ENCODE results near the gene LRRC45. TPM values are rescaled to one million over a fixed set of nuclear protein-coding genes. Genes with fewer than 3 reads are reported as not detected.
A peak's percentile ranks its signal among the peaks of the same experiment; 100 is the strongest.

Gene LRRC45
- total RNA-seq, 1 donor from 2014 or later = 8.2 TPM

- H3K36me3 Mint-ChIP-seq (ENCODE audit: low read depth) = peaks cover 1% of the 10 kb centered on the region
- no peak overlapping the region for H3K27ac Mint-ChIP-seq (ENCODE audit: unreplicated experiment)
- H3K4me1 Mint-ChIP-seq (ENCODE audit: low read depth) = peaks cover 17% of the 10 kb centered on the region
Measured at GRCh38 chr17:82052638-82053059, 29.5 kb downstream of the LRRC45 start.

GRCh38 chr17:82053130-82053529, 30.0 kb downstream of the LRRC45 start:
- Mint-ChIP-seq H3K36me3 (ENCODE audit: low read depth) (peaks cover 1% of the 10 kb centered on the region), H3K4me3 (ENCODE audit: unreplicated experiment) (peak overlapping the region; percentile 86), H3K27me3 (ENCODE audit: low read depth) (no peaks in the 10 kb centered on the region), H3K9me3 (ENCODE audit: low read depth) (no peaks in the 10 kb centered on the region), H3K27ac (ENCODE audit: unreplicated experiment) (no peak overlapping the region), H3K4me1 (ENCODE audit: low read depth) (peaks cover 17% of the 10 kb centered on the region)
- TF ChIP-seq CTCF (IDR thresholded peaks at IDR 0.05) = no peak
- no peak for DNase-seq (ENCODE audit: low spot score)

More at GRCh38 chr17:82052638-82053059, 29.5 kb downstream of the LRRC45 start:
- Mint-ChIP-seq H3K4me3 (ENCODE audit: unreplicated experiment) (peak overlapping the region; percentile 86), H3K27me3 (ENCODE audit: low read depth) (no peaks in the 10 kb centered on the region), H3K9me3 (ENCODE audit: low read depth) (no peaks in the 10 kb centered on the region)
- DNase-seq (ENCODE audit: low spot score) = no peak
- no peak for TF ChIP-seq CTCF (IDR thresholded peaks at IDR 0.05)

DNA sequence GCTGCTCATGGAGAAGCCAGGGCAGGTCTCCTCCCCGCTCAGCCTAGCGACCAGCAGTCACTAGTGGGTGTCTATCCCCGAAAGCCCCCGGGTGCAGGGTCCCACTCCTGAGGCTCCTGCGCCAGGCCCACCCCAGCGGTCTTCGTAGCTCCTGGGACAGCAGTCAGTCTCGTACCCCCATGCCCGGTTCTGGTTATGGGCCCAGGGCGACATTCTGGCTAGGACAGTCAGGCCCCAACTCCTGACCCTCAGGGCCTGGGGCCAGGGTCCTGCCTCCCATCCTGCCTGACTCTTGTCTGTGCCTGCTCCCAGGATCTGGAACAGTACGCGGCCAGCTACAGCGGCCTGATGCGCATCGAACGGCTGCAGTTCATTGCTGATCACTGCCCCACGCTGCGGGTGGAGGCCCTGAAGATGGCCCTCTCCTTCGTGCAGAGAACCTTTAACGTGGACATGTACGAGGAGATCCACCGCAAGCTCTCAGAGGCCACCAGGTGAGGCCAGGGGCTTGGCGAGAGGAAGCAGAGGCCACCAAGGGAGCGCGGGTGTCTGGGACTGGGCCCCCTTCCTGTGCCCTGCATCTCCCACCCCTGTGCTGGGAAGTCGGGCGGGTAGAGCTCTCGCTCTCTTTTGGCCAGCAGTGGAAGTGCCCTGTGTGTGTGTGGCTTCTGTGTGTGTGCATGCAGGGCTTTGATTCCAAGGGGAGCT, 30.6 kb downstream of the LRRC45 start:
- TF ChIP-seq CTCF (IDR thresholded peaks at IDR 0.05) = no peak
- Mint-ChIP-seq H3K9me3 (ENCODE audit: low read depth) (no peaks in the 10 kb centered on the region), H3K27me3 (ENCODE audit: low read depth) (no peaks in the 10 kb centered on the region), H3K4me1 (ENCODE audit: low read depth) (peaks cover 17% of the 10 kb centered on the region), H3K36me3 (ENCODE audit: low read depth) (peaks cover 1% of the 10 kb centered on the region), H3K27ac (ENCODE audit: unreplicated experiment) (no peak overlapping the region), H3K4me3 (ENCODE audit: unreplicated experiment) (peak overlapping the region; percentile 25)
- no peak for DNase-seq (ENCODE audit: low spot score)

DNA sequence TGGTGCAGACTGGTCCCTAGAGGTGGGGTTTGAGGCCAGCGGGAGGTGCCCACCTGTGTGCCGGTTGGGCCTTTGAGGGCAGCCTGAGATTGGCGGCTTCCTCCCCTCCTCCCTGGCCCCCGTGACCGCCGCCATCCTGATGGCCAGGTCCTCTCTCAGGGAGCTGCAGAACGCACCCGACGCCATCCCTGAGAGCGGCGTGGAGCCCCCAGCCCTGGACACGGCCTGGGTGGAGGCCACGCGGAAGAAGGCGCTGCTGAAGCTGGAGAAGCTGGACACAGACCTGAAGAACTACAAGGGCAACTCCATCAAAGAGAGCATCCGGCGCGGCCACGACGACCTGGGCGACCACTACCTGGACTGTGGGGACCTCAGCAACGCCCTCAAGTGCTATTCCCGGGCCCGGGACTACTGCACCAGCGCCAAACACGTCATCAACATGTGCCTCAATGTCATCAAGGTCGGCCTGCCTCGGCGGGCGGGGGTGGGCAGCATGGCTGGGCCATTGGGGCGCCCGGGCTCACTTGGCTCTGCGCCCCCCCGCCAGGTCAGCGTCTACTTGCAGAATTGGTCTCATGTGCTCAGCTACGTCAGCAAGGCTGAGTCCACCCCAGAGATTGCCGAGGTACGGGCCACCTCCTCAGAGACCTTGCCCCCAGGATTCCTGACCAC, 31.4 kb downstream of the LRRC45 start:
- TF ChIP-seq CTCF (IDR thresholded peaks at IDR 0.05) = no peak
- peaks cover 1% of the 10 kb centered on the region for H3K36me3 Mint-ChIP-seq (ENCODE audit: low read depth)
- H3K27me3 Mint-ChIP-seq (ENCODE audit: low read depth) = no peaks in the 10 kb centered on the region
- no peak overlapping the region for H3K4me3 Mint-ChIP-seq (ENCODE audit: unreplicated experiment)
- no peak overlapping the region for H3K27ac Mint-ChIP-seq (ENCODE audit: unreplicated experiment)
- H3K9me3 Mint-ChIP-seq (ENCODE audit: low read depth) = no peaks in the 10 kb centered on the region
- no peak for DNase-seq (ENCODE audit: low spot score)
- H3K4me1 Mint-ChIP-seq (ENCODE audit: low read depth) = peaks cover 17% of the 10 kb centered on the region

- Mint-ChIP-seq H3K9me3 (ENCODE audit: low read depth) (no peaks in the 10 kb centered on the region), H3K27ac (ENCODE audit: unreplicated experiment) (no peak overlapping the region), H3K4me1 (ENCODE audit: low read depth) (peaks cover 17% of the 10 kb centered on the region), H3K4me3 (ENCODE audit: unreplicated experiment) (no peak overlapping the region), H3K36me3 (ENCODE audit: low read depth) (peaks cover 3% of the 10 kb centered on the region), H3K27me3 (ENCODE audit: low read depth) (no peaks in the 10 kb centered on the region)
- no peak for TF ChIP-seq CTCF (IDR thresholded peaks at IDR 0.05)
- DNase-seq (ENCODE audit: low spot score) = no peak
Measured at GRCh38 chr17:82055023-82055964, 32.2 kb downstream of the LRRC45 start.
